Endometrial microvascular endothelial cells (primary cell): ENCODE data around the gene GNB1. TPM values are rescaled to one million over a fixed set of nuclear protein-coding genes. Genes with fewer than 3 reads are reported as not detected.
"Not testable (repeated sequence)": the region's sequence is repeated elsewhere in the genome, so short reads cannot be mapped to it uniquely, and the experiment has no call there.

Source experiments
- in situ Hi-C: cut with HindIII; loops from 2 replicates; pipeline ENCODE4 v1.10.0; 2017; ENCODE audit warnings: low sequenced_read_pairs, low pct_unique_long_range_greater_than_20kb; ENCODE audit errors: inconsistent ontology term
- total RNA-seq: library from RNA; depleted of rRNA; stranded (reverse); fragments of >200 nt; gene quantifications from one replicate; pipeline ENCODE4 v1.2.3, GENCODE V29; 2015; ENCODE audit errors: inconsistent ontology term

The GNB1 gene
- total RNA-seq, 1 donor from 2014 or later = 184 TPM

DNA sequence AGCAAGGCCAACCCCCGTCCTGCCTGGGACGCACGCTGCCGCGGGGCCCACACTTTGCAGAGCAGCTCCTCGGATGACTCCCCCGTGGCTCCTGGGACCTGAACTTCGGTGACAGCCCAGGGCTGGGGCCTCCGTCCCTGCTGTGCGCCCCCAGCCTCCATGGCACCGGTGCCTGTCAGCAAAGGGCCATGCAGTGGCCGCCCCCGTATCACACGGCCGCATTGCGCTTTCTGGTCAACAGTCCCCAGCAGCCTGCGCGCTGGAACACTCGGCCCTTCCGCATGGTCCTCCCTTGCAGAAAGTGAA lies 130.6 kb downstream of the GNB1 start:
- in situ Hi-C loops = no loop called here

DNA sequence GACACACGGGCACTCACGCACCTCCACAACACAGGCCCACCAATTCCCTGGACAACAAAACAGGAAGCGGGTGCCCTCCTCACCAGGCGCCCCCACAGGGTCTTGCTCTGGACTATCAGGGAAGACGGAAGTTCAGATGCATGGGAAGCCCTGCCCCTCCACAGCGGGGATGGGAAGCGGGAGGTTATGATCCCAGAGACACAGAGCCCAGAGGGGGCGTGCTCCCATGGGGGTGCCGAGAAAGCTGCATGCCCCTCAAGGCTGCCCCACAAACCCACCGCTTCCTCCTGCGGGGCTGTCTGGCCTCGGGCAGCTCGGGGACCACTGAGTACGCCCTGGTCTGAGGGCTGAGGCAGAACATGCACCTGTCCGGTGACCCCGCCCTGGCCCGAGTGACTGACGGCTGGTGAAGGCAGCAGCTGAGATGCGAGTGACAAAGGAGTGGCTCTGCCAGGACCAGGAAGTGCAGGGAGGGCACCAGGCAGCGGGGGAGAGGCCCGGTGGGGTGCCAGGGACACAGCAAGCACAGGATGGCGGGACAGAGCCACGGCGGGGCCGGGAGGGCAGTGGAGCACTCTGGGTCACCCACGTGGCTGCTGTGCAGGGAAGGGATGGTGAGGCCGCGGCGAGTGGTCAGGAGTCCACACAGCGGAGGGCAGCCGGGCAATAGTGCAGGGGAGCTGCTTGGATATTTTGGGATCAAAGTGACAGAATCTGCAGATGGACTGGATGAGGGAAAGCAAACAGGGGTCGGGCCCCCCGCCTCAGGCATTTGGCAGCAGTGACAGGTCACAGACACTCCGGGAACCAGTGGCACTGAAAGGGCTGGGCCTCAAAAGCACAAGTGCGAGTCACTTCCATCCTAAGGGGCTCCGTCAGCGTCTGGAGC lies 131.2 kb downstream of the GNB1 start:
- in situ Hi-C loops = no loop called here

DNA sequence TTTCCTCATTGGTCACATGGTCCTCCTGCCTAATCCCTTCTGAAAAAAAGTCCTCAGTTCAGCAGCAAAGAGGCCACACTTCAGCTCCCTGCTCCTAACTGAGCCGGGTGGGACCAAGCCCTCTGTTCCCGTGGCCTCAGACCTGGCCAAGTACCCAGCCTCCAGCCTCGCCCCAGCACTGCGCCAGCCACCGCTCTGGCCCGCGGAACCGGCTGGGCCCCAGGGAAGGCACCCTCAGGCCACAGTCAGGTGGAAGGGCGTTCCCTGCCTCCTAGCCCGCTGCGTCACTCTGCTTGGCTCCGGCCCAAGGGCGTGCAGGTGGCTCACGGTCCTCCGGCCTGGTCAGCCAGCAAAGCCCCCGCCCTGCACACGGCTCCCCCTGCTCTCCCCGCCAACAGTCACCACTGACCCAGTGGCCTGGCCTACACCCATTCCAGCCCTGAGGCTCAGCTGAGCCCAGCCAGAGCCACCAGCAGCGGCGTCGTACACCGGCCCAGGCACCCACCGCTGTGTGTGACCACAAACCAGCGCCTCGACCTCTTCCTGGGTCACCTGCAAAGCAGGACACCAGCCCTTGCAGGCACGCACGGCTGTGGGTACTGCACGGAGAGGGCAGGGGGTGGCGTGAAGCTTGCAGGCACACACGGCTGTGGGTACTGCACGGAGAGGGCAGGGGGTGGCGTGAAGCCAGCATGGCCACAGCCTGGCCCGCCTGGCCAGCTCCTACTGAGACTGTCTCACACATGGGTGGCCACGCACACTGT lies 132.0 kb downstream of the GNB1 start:
- in situ Hi-C loops = no loop called here

DNA sequence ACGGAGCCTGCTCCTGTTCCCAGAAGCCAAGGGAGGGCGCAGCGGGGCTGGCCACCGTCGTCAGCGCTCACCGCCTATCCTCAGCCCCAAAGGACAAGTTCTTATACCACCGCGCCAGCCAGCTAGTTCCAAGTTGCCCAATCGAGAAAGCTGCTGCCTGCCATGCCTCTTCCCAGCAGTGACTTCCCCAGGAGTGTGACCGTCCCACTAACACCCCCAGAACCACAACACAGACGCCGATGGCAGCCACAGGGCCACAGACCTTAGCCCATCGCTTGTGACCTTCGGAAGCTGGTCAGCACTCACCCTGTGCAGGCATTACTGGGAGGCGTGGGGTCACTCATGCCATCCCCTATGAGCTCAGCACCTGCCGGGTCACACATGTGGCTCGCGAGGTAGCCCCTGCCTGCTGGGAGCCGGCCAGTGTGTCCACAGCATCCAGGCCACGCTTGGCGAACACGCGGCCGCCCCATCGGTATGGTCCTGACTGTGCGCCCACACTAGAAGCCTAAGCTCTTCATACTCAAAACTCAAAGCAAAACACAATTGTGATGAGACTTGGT lies 132.7 kb downstream of the GNB1 start:
- in situ Hi-C loops = no loop called here

DNA sequence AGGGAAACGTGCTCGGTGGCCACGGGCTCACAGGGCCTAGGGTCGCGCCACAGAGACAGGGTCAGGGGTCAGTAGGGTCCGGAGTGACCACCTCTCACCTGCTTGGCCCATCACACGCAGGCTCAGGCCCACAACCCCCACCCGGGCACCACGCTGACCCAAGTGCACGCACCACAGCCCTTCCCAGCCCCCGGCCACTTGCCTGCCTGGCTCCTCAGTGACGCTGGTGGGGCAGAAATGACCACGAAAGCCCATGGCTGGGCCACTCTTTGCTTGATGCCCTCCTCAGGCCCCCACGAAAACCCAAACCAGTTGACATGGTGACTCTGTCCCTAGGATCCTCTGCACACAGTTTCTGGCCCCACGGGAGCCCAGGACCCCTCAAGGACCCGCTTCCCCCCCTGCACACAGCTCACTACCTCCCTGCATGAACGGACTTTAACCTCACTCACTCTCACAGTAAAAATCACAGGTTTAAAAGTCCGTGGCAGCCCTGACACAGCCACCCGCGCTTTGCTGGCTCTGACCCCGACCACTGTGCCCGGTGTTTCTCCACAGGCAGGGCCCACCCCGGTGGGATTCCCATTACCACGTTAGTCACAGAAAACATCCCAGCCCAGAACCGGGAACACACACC lies 133.3 kb downstream of the GNB1 start:
- in situ Hi-C loops = no loop called here

DNA sequence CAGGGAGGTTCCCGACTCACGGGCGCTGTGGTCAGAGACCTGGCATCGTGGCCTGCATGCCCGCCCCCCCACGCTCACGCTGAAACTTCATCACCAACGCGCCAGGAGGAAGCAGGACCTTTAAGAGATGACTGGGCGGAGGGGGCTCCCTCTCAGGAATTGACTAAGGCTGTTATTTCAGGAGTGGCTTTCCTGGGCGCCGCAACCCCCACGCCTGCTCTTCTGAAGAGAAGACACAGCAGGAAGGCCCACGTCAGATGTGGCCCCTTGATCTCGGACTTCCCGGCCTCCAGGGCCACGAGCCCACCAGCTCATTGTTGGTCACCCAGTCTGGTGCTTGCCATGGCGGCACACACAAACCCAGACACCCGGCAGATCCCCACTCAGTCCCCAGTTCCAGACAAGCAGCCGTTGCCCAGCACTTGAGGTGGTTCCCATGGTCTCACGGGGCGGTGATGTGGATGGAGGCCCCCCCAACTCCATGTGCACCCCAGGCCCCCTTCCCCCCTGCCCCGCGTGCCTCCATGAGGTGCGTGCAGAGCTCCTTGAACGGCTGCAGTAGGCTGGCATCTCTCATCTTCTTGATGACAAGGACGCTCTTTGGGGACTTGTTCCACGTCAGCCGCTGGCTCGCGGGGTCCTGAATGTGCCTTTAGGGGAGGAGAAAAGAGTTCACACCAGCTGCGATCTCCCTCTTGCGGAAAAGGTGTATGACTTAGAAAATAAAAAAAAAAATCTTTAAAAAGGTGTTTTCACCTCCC lies 134.0 kb downstream of the GNB1 start:
- in situ Hi-C loops = no loop called here

DNA sequence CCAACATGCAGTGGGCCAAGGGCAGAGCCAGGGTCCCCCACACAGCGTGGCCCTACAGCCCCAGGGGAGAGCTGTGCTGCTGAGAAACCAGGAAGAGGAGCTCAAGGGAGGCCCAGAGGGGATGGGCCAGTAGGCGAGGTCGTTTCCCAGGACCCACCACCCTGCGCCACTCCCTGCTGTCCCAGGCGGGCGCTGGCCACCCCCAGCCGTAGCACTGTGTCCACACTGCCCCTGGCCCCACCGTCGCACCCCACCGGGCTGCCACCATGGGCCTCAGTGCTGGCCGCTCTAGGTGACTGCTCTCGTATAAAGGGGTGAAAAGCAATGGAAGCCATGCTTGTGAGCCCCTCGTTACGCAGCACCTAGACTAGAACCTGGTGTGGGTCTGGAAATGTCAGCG lies 135.0 kb downstream of the GNB1 start:
- in situ Hi-C loops = no loop called here

DNA sequence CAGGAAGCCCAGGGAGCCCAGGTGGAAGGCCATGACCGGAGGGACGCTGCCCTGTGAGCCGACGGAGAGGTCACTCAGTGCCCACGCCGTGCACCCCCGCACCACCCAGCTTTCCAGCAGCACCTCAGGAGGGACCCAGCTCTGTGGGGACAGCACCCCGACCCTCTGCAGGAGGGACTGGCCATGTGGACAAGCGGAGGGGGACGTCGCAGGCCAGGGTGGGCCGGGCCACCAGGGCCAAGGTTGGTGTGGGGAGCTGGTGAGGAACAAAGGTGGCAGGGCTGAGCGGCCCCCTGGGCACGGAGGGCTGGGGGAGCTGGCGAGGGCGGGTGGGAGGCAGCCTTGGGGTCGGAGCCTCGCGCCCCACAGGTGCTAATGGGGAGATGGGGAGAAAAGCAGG lies 135.5 kb downstream of the GNB1 start:
- in situ Hi-C loops = no loop called here

DNA sequence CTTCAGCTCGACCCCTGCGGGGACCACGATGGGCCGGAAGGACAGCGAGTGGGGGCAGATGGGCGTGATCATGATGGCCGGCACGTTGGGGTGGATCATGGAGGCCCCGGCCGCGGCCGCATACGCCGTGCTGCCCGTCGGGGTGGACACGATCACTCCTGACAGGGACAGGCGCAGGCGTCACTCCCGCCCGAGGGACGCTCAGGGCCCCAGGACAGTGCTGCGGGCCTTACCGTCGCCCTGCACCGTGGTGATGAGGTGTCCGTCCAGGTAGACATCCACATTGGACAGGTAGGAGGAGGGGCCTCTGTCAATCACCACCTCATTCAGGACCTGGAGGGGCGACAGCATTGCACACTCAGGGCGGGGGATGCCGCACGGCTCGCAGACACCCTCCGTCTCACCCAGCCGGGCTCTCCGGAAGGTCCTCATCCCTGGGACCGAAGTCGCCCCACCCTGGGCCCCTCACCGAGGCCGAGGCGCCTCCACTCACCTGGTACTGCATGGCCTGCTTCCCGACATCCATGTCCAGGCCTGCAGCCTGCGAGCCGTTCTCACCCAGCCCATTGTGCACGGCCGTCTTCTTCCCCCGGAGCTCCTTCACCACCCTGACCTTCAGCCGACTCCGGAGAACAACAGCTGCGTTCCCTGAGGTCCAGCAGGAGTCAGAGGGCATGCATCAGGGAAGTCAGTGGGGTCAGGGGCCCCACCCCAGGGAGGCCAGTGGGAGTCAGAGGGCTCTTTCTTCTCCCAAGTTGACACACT lies 136.7 kb downstream of the GNB1 start:
- in situ Hi-C loops = no loop called here

DNA sequence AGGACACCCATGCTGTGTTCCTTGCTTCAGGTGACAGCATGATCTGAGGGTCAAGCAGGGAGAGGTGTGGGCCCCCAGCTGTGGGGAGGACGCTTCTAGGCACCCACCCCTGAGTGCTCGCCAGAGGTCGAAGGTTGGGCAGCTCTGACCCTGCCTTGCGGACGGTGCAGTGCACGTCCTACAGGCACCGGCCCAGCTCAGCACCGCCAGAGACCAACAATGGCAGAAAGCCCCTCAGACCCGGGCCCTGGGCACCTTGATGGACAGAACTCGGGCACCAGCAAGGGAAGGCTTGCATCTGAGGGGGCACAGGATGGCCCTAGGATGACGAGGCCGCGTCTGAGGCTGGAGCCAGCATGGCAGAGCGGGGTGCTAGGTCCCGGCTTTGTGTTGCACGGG lies 137.3 kb downstream of the GNB1 start:
- in situ Hi-C loops = no loop called here

DNA sequence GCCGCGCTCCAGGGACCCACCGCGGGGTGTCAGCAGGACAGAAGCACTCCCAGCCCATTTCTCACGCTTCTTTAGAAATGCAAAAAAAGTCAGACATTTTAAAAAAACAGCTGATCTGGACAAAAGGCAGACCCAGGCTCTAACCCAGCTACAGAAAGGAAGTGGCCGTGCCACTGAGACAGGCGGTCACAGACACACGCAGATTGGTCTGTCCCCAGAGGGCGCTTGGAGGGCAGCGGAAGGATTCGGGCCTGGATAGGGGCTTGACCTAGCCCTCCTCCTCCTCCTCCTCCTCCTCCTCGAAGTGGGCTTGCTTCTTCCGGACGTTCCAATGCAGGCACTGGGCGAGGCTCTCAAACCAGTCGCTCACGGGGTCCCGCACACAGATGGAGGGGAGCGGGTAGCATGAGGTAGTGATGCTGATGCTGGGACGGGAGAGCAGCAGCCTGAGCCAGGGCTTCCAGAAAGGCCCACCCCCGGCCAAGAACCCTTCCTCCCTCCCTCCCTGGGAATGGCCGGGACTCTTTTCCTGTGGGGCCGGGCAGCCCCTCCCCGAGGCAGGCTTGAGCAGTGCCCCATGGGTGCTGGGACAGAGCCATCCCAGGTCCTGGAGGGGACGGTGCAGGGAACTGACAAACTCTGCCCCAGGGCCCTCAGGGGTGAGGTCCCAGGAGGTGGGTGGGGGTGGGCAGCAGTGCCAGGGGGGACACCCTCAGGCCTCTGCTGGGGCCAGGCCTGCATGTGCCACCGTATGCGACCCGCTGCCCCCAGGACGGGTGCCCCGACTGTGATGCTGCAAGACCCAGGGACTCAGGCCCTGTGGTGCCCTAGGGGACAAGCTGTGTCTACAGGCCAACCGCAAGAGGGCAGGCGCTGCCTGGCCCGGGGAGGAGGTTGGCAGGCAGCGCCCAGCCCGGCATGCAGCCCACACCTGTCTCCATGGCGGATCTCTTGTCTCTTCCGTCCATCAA lies 138.0 kb downstream of the GNB1 start:
- in situ Hi-C loops = no loop called here

DNA sequence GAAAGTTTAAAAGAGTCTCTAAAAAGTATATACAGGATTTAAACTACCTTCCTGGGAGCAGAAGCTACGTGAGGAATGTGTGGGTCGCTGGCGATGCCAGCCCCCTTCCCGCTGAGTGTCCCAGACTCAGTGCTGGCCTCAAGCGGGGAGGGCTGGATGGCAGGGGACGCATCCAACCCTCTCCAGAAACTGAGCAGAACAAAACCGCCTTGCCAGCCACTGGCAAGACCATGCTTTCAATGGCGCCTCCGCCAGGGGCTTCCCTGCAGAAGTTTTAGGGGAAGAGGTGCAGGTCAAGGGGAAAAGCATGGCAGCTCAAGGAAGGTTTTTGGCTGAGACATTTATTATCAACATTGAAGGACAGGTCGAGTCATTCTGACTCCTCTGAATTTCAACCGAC lies 138.7 kb downstream of the GNB1 start:
- in situ Hi-C loops = no loop called here

DNA sequence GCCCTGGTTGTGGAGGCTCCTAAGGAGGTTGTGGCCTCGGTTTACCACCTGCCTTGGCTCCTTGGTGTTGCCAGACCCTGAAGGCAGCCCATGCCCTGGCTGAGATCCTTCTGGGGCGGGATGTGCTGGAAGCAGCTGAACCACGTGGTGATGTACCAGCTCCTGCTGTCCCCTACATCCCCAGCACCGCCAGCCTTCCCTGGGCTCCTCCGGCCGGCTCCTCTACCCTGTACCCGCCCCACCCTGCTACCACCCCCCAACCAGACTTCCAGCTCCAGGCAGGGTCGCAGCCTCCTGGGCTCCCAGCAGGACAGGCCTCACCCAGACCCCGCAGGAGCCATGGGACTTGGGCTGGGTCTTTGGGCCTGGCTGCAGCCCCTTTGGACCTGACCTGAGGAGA lies 140.9 kb downstream of the GNB1 start:
- in situ Hi-C loops = not testable (repeated sequence)

DNA sequence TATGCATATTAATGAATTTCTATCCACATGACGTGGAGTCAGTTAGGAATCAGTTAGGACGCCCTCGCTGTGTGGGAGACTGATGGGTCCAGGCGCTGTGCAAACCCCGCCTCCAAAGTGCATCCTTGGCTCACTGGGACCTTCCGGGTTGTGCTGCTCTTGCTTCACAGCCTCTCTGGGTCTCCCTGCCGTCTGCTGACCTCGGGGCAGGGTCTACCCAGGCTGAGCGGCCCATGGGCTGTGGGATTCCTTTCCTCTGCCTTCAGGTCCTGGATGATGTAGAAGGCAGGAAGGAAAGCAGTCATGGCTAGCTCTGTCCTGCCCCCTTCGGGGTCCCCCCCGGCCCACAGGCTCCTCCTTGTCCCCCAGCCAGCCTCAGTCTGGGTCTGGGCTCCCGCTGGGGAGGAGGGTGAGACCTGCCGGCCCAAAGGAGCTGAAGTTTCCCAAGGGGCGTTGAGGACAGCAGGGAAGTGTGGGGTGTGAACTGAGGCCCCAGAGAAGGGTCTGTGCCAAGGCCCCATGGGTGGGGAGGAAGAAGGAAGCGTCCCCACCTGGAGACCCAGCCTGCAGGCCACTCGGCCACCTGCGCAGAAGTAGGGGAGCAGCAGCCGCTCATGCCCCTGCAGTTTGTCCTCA lies 142.1 kb downstream of the GNB1 start:
- in situ Hi-C loops = no loop called here

DNA sequence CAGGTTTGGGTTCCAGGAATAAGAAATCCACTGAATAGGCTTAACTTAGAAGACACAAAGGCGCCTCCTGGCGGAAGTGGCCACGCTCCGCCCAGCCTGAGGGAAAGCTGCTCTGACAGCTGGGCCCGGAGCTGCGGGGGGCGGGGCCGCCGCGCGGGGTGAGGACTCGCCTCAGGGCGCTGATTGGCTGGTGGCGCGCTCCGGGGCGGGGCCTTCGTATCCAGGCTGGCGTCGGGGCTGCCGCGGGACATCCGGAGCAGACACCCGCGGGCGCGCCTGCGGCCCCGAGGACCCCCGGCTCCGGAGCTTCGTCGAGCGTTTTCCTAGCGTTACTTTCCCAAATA lies 144.3 kb downstream of the GNB1 start:
- in situ Hi-C loops = not testable (repeated sequence)

DNA sequence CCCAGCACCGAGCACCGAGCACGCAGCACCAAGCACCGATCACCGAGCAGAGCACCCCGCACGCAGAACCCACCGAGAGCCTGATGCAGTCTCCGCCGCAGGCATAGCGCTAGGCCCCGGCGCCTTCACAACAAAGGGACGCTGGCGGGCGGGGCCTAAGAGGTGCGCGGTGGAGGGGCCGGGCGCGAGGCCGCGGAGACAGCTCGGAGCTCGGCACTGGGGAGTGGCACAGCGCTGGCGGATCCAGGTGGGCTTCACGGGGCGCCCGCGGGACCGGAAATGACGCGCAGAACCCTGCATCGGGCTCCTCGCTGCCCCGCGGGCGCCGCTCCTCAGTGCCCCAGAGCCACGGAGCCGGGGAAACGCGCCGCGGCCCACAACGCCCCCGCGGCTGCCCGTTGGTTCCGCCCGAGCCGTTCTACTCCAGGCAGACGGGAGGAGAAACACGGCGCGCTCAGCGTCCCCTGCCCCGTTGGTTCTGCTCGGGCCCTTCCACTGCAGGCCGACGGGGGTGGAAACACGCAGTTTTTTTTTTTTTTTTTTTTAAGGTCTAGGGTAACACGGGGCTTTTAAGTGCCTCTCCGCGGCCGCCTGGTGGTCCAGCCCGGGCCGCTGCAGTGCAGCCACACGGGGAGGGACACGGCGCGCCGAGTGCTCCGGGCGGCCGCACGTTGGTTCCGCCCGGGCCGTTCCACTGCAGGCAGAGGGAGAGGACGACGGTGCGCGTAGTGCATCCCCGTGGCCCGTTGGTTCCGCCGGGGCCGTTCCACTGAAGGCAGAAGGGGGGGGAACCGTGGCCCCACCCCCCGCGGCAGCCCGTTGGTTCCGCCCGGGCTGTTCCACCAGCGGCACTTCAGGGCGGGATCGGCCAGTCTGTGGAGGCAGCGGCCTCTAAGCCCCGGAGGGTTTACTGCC lies 145.0 kb downstream of the GNB1 start:
- in situ Hi-C loops = not testable (repeated sequence)
